GM12801 (cell line): ENCODE measurements around the gene PFKFB2.

Experiments
- CTCF ChIP-seq: IDR thresholded peaks from one replicate; pipeline ENCODE4 v1.5.1; 2011; ENCODE audit warnings: control low read depth; ENCODE audit not compliant: insufficient read length; ENCODE audit errors: extremely low read depth

PFKFB2 gene

GRCh38 chr1:207024202-207025145 is 28.6 kb upstream of the PFKFB2 start:
- TF ChIP-seq CTCF, result no peak

GRCh38 chr1:207025146-207025880 is 27.8 kb upstream of the PFKFB2 start:
- no peak for TF ChIP-seq CTCF

GRCh38 chr1:207026104-207026534 is 27.0 kb upstream of the PFKFB2 start:
- no peak for TF ChIP-seq CTCF

GRCh38 chr1:207027206-207027777 is 25.8 kb upstream of the PFKFB2 start:
- no peak for TF ChIP-seq CTCF

- TF ChIP-seq CTCF, result no peak
Observed at GRCh38 chr1:207027921-207028320, 25.2 kb upstream of the PFKFB2 start.

- no peak for TF ChIP-seq CTCF
Observed at GRCh38 chr1:207028884-207029650, 24.0 kb upstream of the PFKFB2 start.
